GM23338 (cell line): Measurements from ENCODE around the gene USP15. TPM values are rescaled to one million over a fixed set of nuclear protein-coding genes. Genes with fewer than 3 reads are reported as not detected.
"Not testable (repeated sequence)": the region's sequence is repeated elsewhere in the genome, so short reads cannot be mapped to it uniquely, and the experiment has no call there.

Experiments
- ATAC-seq: fragments of 200-7000 bp; cut with Tn5 transposase; 3 replicates; pipeline ENCODE4 v1.9.1; 2020
- DNase-seq: peaks from one replicate; pipeline ENCODE4 v3.0.0-alpha.2; 2015; ENCODE audit warnings: low spot score
- H2AFZ ChIP-seq: fragments of 200-600 bp; sonication (generic); 2 replicates; pipeline ENCODE4 v1.8.0; 2016; ENCODE audit warnings: antibody characterized with exemption, mild to moderate bottlenecking, moderate library complexity
- H3F3A ChIP-seq: fragments of 200-600 bp; sonication (generic); replicated peaks from 2 replicates; pipeline ENCODE4 v1.8.0; 2017; ENCODE audit warnings: antibody characterized with exemption, mixed run types, low read depth
- H3K27ac ChIP-seq: fragments of 200-600 bp; sonication (generic); 2 replicates; pipeline ENCODE4 v1.6.1; 2016; ENCODE audit warnings: low read depth
- H3K27me3 ChIP-seq: fragments of 200-600 bp; sonication (generic); 2 replicates; pipeline ENCODE4 v1.8.0; 2016; ENCODE audit warnings: mild to moderate bottlenecking, mixed run types, moderate library complexity; ENCODE audit not compliant: insufficient read depth
- H3K36me3 ChIP-seq: fragments of 200-600 bp; sonication (generic); 2 replicates; pipeline ENCODE4 v1.8.0; 2016; ENCODE audit warnings: mild to moderate bottlenecking; ENCODE audit not compliant: insufficient read depth
- H3K4me1 ChIP-seq: fragments of 200-600 bp; sonication (generic); 2 replicates; pipeline ENCODE4 v1.8.0; 2016; ENCODE audit warnings: mild to moderate bottlenecking, moderate library complexity; ENCODE audit not compliant: insufficient read depth
- H3K4me2 ChIP-seq: fragments of 200-600 bp; sonication (generic); 2 replicates; pipeline ENCODE4 v1.7.1; 2017; ENCODE audit warnings: mixed run types
- H3K4me3 ChIP-seq: fragments of 200-600 bp; sonication (generic); 2 replicates; pipeline ENCODE4 v1.6.1; 2016; ENCODE audit warnings: mixed run types
- H3K79me2 ChIP-seq: fragments of 200-600 bp; sonication (generic); replicated peaks from 2 replicates; pipeline ENCODE4 v1.8.0; 2017; ENCODE audit warnings: mild to moderate bottlenecking; ENCODE audit not compliant: insufficient read depth
- H3K9me2 ChIP-seq: fragments of 200-600 bp; sonication (generic); 2 replicates; pipeline ENCODE4 v1.8.0; 2017; ENCODE audit not compliant: insufficient read depth
- H4K20me1 ChIP-seq: fragments of 200-600 bp; sonication (generic); replicated peaks from 2 replicates; pipeline ENCODE4 v1.8.0; 2017; ENCODE audit warnings: mild to moderate bottlenecking; ENCODE audit not compliant: insufficient read depth
- H3K27ac Mint-ChIP-seq: 2 replicates; pipeline ENCODE4 v1.8.0; 2020; ENCODE audit warnings: inconsistent platforms, mild to moderate bottlenecking, moderate library complexity, mixed read lengths
- H3K27me3 Mint-ChIP-seq: 3 replicates; pipeline ENCODE4 v1.8.0; 2022; ENCODE audit warnings: low read depth, mild to moderate bottlenecking, moderate library complexity, mixed read lengths, inconsistent platforms; ENCODE audit not compliant: insufficient read depth, poor library complexity
- H3K36me3 Mint-ChIP-seq: 3 replicates; pipeline ENCODE4 v1.8.0; 2021; ENCODE audit warnings: low read depth, mild to moderate bottlenecking, inconsistent platforms, moderate library complexity, mixed read lengths
- H3K4me1 Mint-ChIP-seq: 3 replicates; pipeline ENCODE4 v1.8.0; 2020; ENCODE audit warnings: mild to moderate bottlenecking, inconsistent platforms, mixed read lengths
- H3K4me3 Mint-ChIP-seq: 3 replicates; pipeline ENCODE4 v1.8.0; 2021; ENCODE audit warnings: moderate library complexity, mild to moderate bottlenecking, inconsistent platforms, mixed read lengths
- H3K9me3 Mint-ChIP-seq: 3 replicates; pipeline ENCODE4 v1.8.0; 2020; ENCODE audit warnings: moderate library complexity, mild to moderate bottlenecking, inconsistent platforms, mixed read lengths
- CREB1 ChIP-seq: fragments of 250-450 bp; sonication (Bioruptor Pico); IDR thresholded peaks from 2 replicates; pipeline ENCODE4 v1.5.0; 2020; ENCODE audit warnings: low read depth, mild to moderate bottlenecking, moderate library complexity
- ETS1 ChIP-seq: IDR thresholded peaks from 2 replicates; pipeline ENCODE4 v1.6.1; 2016; ENCODE audit warnings: antibody characterized with exemption
- EZH2phosphoT487 ChIP-seq: fragments of 200-600 bp; sonication (generic); IDR thresholded peaks from one replicate; pipeline ENCODE4 v1.8.1; 2018; ENCODE audit warnings: antibody characterized with exemption; ENCODE audit not compliant: unreplicated experiment
- JUNB ChIP-seq: IDR thresholded peaks from one replicate; pipeline ENCODE4 v1.6.1; 2016; ENCODE audit warnings: antibody characterized with exemption; ENCODE audit not compliant: unreplicated experiment
- POLR2AphosphoS5 ChIP-seq: IDR thresholded peaks from 2 replicates; pipeline ENCODE4 v1.6.1; 2016; ENCODE audit warnings: antibody characterized with exemption, low read depth
- STAT1 ChIP-seq: IDR thresholded peaks from one replicate; pipeline ENCODE4 v1.6.1; 2016; ENCODE audit warnings: antibody characterized with exemption; ENCODE audit not compliant: unreplicated experiment
- ZNF114 ChIP-seq: fragments of 250-450 bp; sonication (Bioruptor Pico); IDR thresholded peaks from 2 replicates; pipeline ENCODE4 v1.5.0; 2020; ENCODE audit warnings: mild to moderate bottlenecking, moderate library complexity
- ZNF331 ChIP-seq: fragments of 250-450 bp; sonication (Bioruptor Pico); IDR thresholded peaks from 2 replicates; pipeline ENCODE4 v1.5.0; 2020; ENCODE audit warnings: low read depth, mild to moderate bottlenecking, moderate library complexity
- polyA plus RNA-seq: library from polyadenylated mRNA; unstranded; fragments of >200 nt; fragmentation: Nextera tagmentation; extraction: Ambion mirVana; gene quantifications from 2 replicates; pipeline ENCODE4 v1.2.1, GENCODE V29; 2016
- total RNA-seq: library from RNA; depleted of rRNA; stranded (reverse); fragments of >200 nt; shearing (Covaris generic); gene quantifications from 2 replicates; pipeline ENCODE4 v1.2.3, GENCODE V29; 2014
- TF ChIP-seq, protein P1 (sequence below), 2 experiments: fragments of 200-600 bp in 1 of 2; sonication (generic) in 1 of 2; conservative IDR thresholded peaks; 2 replicates each; pipeline versions ENCODE4 v1.5.1 to v1.6.1; 2016 to 2017; ENCODE audit warnings: antibody characterized with exemption in 2 of 2, low read depth in 2 of 2, mild to moderate bottlenecking in 2 of 2, moderate library complexity in 1 of 2

The USP15 gene
- total and polyA plus RNA-seq, 2 experiments from 2014 or later: 29.5 to 60.3 TPM

DNA sequence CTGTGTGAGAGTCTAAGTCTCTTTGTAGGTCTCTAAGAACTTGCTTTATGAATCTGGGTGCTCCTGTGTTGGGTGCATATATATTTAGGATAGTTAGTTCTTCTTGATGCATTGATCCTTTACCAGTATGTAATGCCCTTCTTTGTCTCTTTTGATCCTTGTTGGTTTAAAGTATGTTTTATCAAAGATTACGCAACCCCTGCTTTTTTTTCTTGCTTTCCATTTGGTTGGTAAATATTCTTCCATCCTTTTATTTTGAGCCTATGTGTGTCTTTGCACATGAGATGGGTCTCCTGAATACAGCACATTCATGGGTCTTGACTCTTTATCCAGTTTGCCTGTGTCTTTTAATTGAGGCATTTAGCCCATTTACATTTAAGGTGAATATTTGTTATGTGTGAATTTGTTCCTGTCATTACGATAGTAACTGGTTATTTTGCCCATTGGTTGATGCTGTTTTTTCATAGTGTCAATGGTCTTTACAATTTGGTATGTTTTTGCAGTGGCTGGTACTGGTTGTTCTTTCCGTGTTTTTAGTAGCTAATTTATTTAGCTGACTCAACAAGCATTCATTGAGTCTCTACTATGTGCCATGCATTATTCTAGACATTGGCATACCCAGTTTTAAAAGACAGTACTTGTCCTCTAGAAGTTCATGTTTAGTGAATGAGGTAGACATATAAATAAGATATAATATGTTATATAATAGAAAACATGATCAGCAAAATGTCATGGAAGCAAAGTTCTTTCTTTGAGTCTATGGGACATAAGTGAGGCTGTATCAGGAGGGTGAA, 108.4 kb downstream of the USP15 start:
- not testable (repeated sequence) for H3K79me2 ChIP-seq, H3K4me2 ChIP-seq, ATAC-seq, H2AFZ ChIP-seq, H3K4me3 ChIP-seq, H3K9me2 ChIP-seq, H3K27me3 ChIP-seq, H4K20me1 ChIP-seq, H3K27me3 Mint-ChIP-seq, H3K4me3 Mint-ChIP-seq, H3K27ac Mint-ChIP-seq, H3K9me3 Mint-ChIP-seq, H3K4me1 ChIP-seq, DNase-seq, H3K27ac ChIP-seq, H3K36me3 ChIP-seq, H3K4me1 Mint-ChIP-seq, H3F3A ChIP-seq
- peaks cover 17% of the 10 kb centered on the region; the same call in 2 of the 3 replicates for H3K36me3 Mint-ChIP-seq

GRCh38 chr12:62370189-62370588, 110.0 kb downstream of the USP15 start:
- no peaks in the 10 kb centered on the region for H3K4me1 ChIP-seq
- no peak overlapping the region for H2AFZ ChIP-seq
- no peak for ATAC-seq
- H3K4me3 ChIP-seq: no peak overlapping the region
- no peaks in the 10 kb centered on the region for H3K27me3 ChIP-seq
- TF ChIP-seq CREB1 (CRISPR knock-in tag) (no peak), ZNF114 (CRISPR knock-in tag) (no peak), STAT1 (no peak), POLR2AphosphoS5 (no peak), ZNF331 (CRISPR knock-in tag) (no peak), EZH2phosphoT487 (no peak), JUNB (no peak), ETS1 (no peak)
- TF ChIP-seq, protein P1, sequence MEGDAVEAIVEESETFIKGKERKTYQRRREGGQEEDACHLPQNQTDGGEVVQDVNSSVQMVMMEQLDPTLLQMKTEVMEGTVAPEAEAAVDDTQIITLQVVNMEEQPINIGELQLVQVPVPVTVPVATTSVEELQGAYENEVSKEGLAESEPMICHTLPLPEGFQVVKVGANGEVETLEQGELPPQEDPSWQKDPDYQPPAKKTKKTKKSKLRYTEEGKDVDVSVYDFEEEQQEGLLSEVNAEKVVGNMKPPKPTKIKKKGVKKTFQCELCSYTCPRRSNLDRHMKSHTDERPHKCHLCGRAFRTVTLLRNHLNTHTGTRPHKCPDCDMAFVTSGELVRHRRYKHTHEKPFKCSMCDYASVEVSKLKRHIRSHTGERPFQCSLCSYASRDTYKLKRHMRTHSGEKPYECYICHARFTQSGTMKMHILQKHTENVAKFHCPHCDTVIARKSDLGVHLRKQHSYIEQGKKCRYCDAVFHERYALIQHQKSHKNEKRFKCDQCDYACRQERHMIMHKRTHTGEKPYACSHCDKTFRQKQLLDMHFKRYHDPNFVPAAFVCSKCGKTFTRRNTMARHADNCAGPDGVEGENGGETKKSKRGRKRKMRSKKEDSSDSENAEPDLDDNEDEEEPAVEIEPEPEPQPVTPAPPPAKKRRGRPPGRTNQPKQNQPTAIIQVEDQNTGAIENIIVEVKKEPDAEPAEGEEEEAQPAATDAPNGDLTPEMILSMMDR (conservative IDR thresholded peaks at IDR 0.05; ENCODE audit: low read depth in 2 of 2): no peak
- no peaks in the 10 kb centered on the region for H3K27me3 Mint-ChIP-seq
- no peak overlapping the region for H3K27ac Mint-ChIP-seq
- H3K79me2 ChIP-seq: 0 out of 2 replicates have a peak, but pooled peaks cover 6% of the 10 kb centered on the region
- H3K27ac ChIP-seq: no peak overlapping the region
- H3K9me2 ChIP-seq: no peaks in the 10 kb centered on the region; the same call in 1 of the 2 replicates
- no peaks in the 10 kb centered on the region for H3F3A ChIP-seq
- no peaks in the 10 kb centered on the region for H4K20me1 ChIP-seq
- no peaks in the 10 kb centered on the region for H3K4me1 Mint-ChIP-seq
- H3K9me3 Mint-ChIP-seq: peaks cover 3% of the 10 kb centered on the region; the same call in 1 of the 3 replicates
- peaks cover 10% of the 10 kb centered on the region; the same call in 1 of the 3 replicates for H3K36me3 Mint-ChIP-seq
- DNase-seq: no peak
- no peak overlapping the region for H3K4me2 ChIP-seq
- no peaks in the 10 kb centered on the region for H3K36me3 ChIP-seq
- H3K4me3 Mint-ChIP-seq: no peak overlapping the region
